HCT116 (cell line): ENCODE results near the gene HBE1. TPM values are rescaled to one million over a fixed set of nuclear protein-coding genes. Genes with fewer than 3 reads are reported as not detected.

Experiments
- ATAC-seq: fragments of 200-7000 bp; cut with Tn5 transposase; 2 replicates; pipeline ENCODE4 v1.9.1; 2020; ENCODE audit warnings: mild to moderate bottlenecking, moderate library complexity
- BruUV-seq: library from RNA; stranded (reverse); fragments of 400-500 nt; replicated peaks from 2 replicates; lab custom pipeline; 2021; lab: Mats Ljungman, UMichigan
- CTCF ChIA-PET: fragments of 300-600 bp; sonication (Branson Sonifier 250); formaldehyde crosslinking; loops from one replicate; lab custom pipeline; 2021; ENCODE audit warnings: antibody characterized with exemption; lab: Charles Lee
- POLR2A ChIA-PET: fragments of 300-600, 350-600 bp; sonication (Branson Sonifier 250); formaldehyde crosslinking; loops from one replicate; lab custom pipeline; 2021; ENCODE audit warnings: antibody characterized with exemption; lab: Charles Lee
- RAD21 ChIA-PET, 2 experiments: fragments of 300-600 bp; sonication (Branson Sonifier 250); formaldehyde crosslinking; loops; one replicate each; lab custom pipeline; 2023; ENCODE audit warnings: low total read pairs in 2 of 2; ENCODE audit not compliant: uncharacterized antibody in 2 of 2, unreplicated experiment in 2 of 2, low non-redundant PET in 1 of 2; lab: Charles Lee
- DNase-seq: peaks from one replicate; pipeline ENCODE4 v3.0.0-alpha.2; 2010; ENCODE audit warnings: low read depth, low spot score
- H2AFZ ChIP-seq: fragments of 200-600 bp; shearing (Covaris generic), sonication (generic); 2 replicates; pipeline ENCODE4 v1.6.1; 2017; ENCODE audit warnings: low read depth, mixed run types, mixed read lengths, antibody characterized with exemption, low read length; ENCODE audit not compliant: poor library complexity, severe bottlenecking
- H3K27ac ChIP-seq: 2 replicates; pipeline ENCODE4 v1.5.1; 2012; ENCODE audit warnings: low read depth, low read length
- H3K27me3 ChIP-seq: fragments of 200-600 bp; sonication (generic); 2 replicates; pipeline ENCODE4 v1.6.1; 2016; ENCODE audit warnings: mixed run types, low read length, mixed read lengths; ENCODE audit not compliant: insufficient read depth
- H3K36me3 ChIP-seq, 2 experiments: fragments of 200-500 bp in 1 of 2; fragments of 200-600 bp in 1 of 2; sonication (Bioruptor generic) in 1 of 2; sonication (generic) in 1 of 2; 2 replicates each; pipeline versions ENCODE4 v1.5.1 to v1.6.1; 2014 to 2016; ENCODE audit warnings: low read length in 2 of 2, inconsistent platforms in 1 of 2, mixed read lengths in 1 of 2, mixed run types in 1 of 2; ENCODE audit not compliant: insufficient read depth in 2 of 2, control insufficient read depth in 1 of 2
- H3K4me1 ChIP-seq, 2 experiments: fragments of 200-600 bp in 1 of 2; sonication (generic) in 1 of 2; 2 replicates each; pipeline versions ENCODE4 v1.5.1 to v1.6.1; 2012 to 2017; ENCODE audit warnings: low read length in 2 of 2, inconsistent platforms in 1 of 2, mild to moderate bottlenecking in 1 of 2, mixed read lengths in 1 of 2, mixed run types in 1 of 2, moderate library complexity in 1 of 2; ENCODE audit not compliant: insufficient read depth in 2 of 2, control insufficient read depth in 1 of 2
- H3K4me2 ChIP-seq: fragments of 200-600 bp; sonication (generic); 2 replicates; pipeline ENCODE4 v1.6.1; 2017; ENCODE audit warnings: mixed run types, low read length, mixed read lengths
- H3K4me3 ChIP-seq, 2 experiments: fragments of 200-600 bp in 1 of 2; sonication (generic) in 1 of 2; replicated peaks in 1 of 2; 2 replicates each; pipeline ENCODE4 v1.5.1; 2011 to 2016; ENCODE audit warnings: low read length in 2 of 2, control low read depth in 1 of 2, low read depth in 1 of 2, mild to moderate bottlenecking in 1 of 2, mixed read lengths in 1 of 2, mixed run types in 1 of 2
- H3K79me2 ChIP-seq: fragments of 200-600 bp; sonication (generic); 2 replicates; pipeline ENCODE4 v1.6.1; 2017; ENCODE audit warnings: mild to moderate bottlenecking, mixed run types, low read length, moderate library complexity, mixed read lengths; ENCODE audit not compliant: insufficient read depth
- H3K9ac ChIP-seq: fragments of 200-600 bp; sonication (generic); 2 replicates; pipeline ENCODE4 v1.6.1; 2016; ENCODE audit warnings: low read length, mixed read lengths
- H3K9me2 ChIP-seq: fragments of 200-600 bp; sonication (generic), shearing (Covaris generic); 2 replicates; pipeline ENCODE4 v1.6.1; 2017; ENCODE audit warnings: mixed run types, mild to moderate bottlenecking, moderate library complexity; ENCODE audit not compliant: insufficient read depth
- H3K9me3 ChIP-seq, 2 experiments: fragments of 200-500 bp in 1 of 2; fragments of 200-600 bp in 1 of 2; sonication (Bioruptor generic) in 1 of 2; sonication (generic) in 1 of 2; 2 replicates each; pipeline ENCODE4 v1.6.1; 2014 to 2017; ENCODE audit warnings: low read length in 2 of 2, mixed read lengths in 2 of 2, inconsistent platforms in 1 of 2, low read depth in 1 of 2, mild to moderate bottlenecking in 1 of 2, mixed run types in 1 of 2, moderate library complexity in 1 of 2; ENCODE audit not compliant: control insufficient read depth in 1 of 2, insufficient read depth in 1 of 2
- H4K20me1 ChIP-seq: fragments of 200-600 bp; sonication (generic), shearing (Covaris generic); 2 replicates; pipeline ENCODE4 v1.6.1; 2017; ENCODE audit warnings: mixed run types, mild to moderate bottlenecking, moderate library complexity; ENCODE audit not compliant: insufficient read depth
- CEBPB ChIP-seq: IDR thresholded peaks from 2 replicates; pipeline ENCODE4 v1.6.1; 2012; ENCODE audit warnings: low read depth
- EGR1 ChIP-seq: IDR thresholded peaks from 2 replicates; pipeline ENCODE4 v1.6.1; 2012; ENCODE audit warnings: low read depth
- EZH2 ChIP-seq: fragments of 200-600 bp; sonication (generic); IDR thresholded peaks from 2 replicates; pipeline ENCODE4 v1.6.1; 2017; ENCODE audit warnings: antibody characterized with exemption, mixed run types
- EZH2phosphoT487 ChIP-seq: fragments of 200-600 bp; IDR thresholded peaks from 2 replicates; pipeline ENCODE4 v1.6.1; 2018; ENCODE audit warnings: antibody characterized with exemption, borderline replicate concordance
- FOSL1 ChIP-seq: IDR thresholded peaks from 2 replicates; pipeline ENCODE4 v1.6.1; 2012; ENCODE audit warnings: low read depth
- POLR2A ChIP-seq: IDR thresholded peaks from 2 replicates; pipeline ENCODE4 v1.7.0; 2011; ENCODE audit warnings: borderline replicate concordance; ENCODE audit not compliant: insufficient read depth, insufficient read length; ENCODE audit errors: extremely low read depth
- RAD21 ChIP-seq: IDR thresholded peaks from 2 replicates; pipeline ENCODE4 v1.6.1; 2012; ENCODE audit warnings: low read depth, mild to moderate bottlenecking
- SIN3A ChIP-seq: IDR thresholded peaks from 2 replicates; pipeline ENCODE4 v1.6.1; 2012; ENCODE audit warnings: low read depth
- SP1 ChIP-seq: IDR thresholded peaks from 2 replicates; pipeline ENCODE4 v1.6.1; 2012; ENCODE audit warnings: low read depth
- SRF ChIP-seq: IDR thresholded peaks from 2 replicates; pipeline ENCODE4 v1.6.1; 2012; ENCODE audit warnings: low read depth
- TCF7L2 ChIP-seq: IDR thresholded peaks from 2 replicates; pipeline ENCODE4 v1.7.0; 2011; ENCODE audit warnings: borderline replicate concordance, inconsistent platforms; ENCODE audit not compliant: insufficient read depth, insufficient read length; ENCODE audit errors: extremely low read depth
- YY1 ChIP-seq: IDR thresholded peaks from 2 replicates; pipeline ENCODE4 v1.6.1; 2011; ENCODE audit warnings: low read length, low read depth, moderate library complexity, mild to moderate bottlenecking; ENCODE audit not compliant: insufficient replicate concordance; ENCODE audit errors: extremely low read depth
- ZFX ChIP-seq: fragments of 450-650 bp; IDR thresholded peaks from 2 replicates; pipeline ENCODE4 v1.6.1; 2017
- ZNF274 ChIP-seq: fragments of 200-500 bp; sonication (Bioruptor generic); IDR thresholded peaks from 2 replicates; pipeline ENCODE4 v1.6.1; 2014; ENCODE audit warnings: mild to moderate bottlenecking, low read depth, low read length, inconsistent platforms
- intact Hi-C: fragments of 100-400 bp; cut with micrococcal nuclease; formaldehyde crosslinking; loops from 2 replicates; pipeline ENCODE4 v1.10.0; 2022
- total RNA-seq: library from RNA; stranded (reverse); gene quantifications from one replicate; pipeline ENCODE4 v1.2.1, GENCODE V29; 2021; ENCODE audit not compliant: unreplicated experiment
- TF ChIP-seq, protein P1 (sequence below): IDR thresholded peaks from 2 replicates; pipeline ENCODE4 v1.6.1; 2012
- TF ChIP-seq, protein P2 (sequence below): IDR thresholded peaks from 2 replicates; pipeline ENCODE4 v1.6.1; 2012; ENCODE audit warnings: low read depth
- TF ChIP-seq, protein P3 (sequence below): IDR thresholded peaks from 2 replicates; pipeline ENCODE4 v1.6.1; 2011; ENCODE audit warnings: mild to moderate bottlenecking, low read length, moderate library complexity; ENCODE audit not compliant: insufficient replicate concordance; ENCODE audit errors: extremely low read depth
- TF ChIP-seq, protein P4 (sequence below), 3 experiments: fragments of 200-600 bp in 1 of 3; sonication (generic) in 1 of 3; IDR thresholded peaks in 2 of 3; conservative IDR thresholded peaks in 1 of 3; 2 replicates each; pipeline ENCODE4 v1.5.1; 2012 to 2017; ENCODE audit warnings: low read depth in 2 of 3, low read length in 2 of 3, antibody characterized with exemption in 1 of 3, borderline replicate concordance in 1 of 3, control low read depth in 1 of 3, mild to moderate bottlenecking in 1 of 3, mixed read lengths in 1 of 3, mixed run types in 1 of 3, moderate library complexity in 1 of 3; ENCODE audit not compliant: insufficient read depth in 1 of 3

HBE1 gene
- total RNA-seq, 1 experiment from 2014 or later = 212 TPM

DNA sequence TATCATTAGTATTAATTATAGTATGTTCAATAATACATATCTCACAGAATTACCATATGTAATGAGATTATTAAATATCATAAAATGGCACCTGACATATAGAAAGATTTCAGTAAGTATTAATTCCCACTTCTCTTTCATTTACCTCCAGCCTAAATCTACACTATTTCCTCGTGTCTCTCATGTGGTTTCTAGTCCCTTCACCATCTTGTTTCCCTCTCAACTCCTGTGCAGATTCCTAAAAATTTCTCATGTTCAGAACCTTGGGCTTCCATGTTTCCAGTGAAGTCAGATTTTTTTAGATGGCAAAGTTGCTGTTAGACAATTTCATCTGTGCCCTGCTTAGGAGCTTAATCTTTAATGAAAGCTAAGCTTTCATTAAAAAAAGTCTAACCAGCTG lies 14.1 kb upstream of the HBE1 start:
- POLR2A ChIA-PET = no interaction called here
- Histone ChIP-seq H3K36me3 (no peaks in the 10 kb centered on the region), H3K9ac (no peak overlapping the region), H3K79me2 (no peaks in the 10 kb centered on the region), H3K4me2 (no peak overlapping the region), H2AFZ (no peak overlapping the region), H3K27me3 (no peaks in the 10 kb centered on the region), H3K9me2 (no peaks in the 10 kb centered on the region), H3K9me3 (no peaks in the 10 kb centered on the region), H3K27ac (no peak overlapping the region), H4K20me1 (no peaks in the 10 kb centered on the region), H3K4me1 (peaks cover 18 to 33% of the 10 kb centered on the region in 2 experiments), H3K4me3 (no peak overlapping the region)
- ATAC-seq (no peak), DNase-seq (no peak)
- CTCF ChIA-PET = no interaction called here
- TF ChIP-seq, protein P1, sequence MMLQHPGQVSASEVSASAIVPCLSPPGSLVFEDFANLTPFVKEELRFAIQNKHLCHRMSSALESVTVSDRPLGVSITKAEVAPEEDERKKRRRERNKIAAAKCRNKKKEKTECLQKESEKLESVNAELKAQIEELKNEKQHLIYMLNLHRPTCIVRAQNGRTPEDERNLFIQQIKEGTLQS = no peak
- TF ChIP-seq FOSL1 (no peak), RAD21 (no peak), SP1 (no peak), CEBPB (no peak), ZNF274 (no peak), EGR1 (no peak), POLR2A (no peak), ZFX (no peak), EZH2 (no peak), SIN3A (no peak), EZH2phosphoT487 (no peak), TCF7L2 (no peak), YY1 (no peak), SRF (no peak)
- TF ChIP-seq, protein P2, sequence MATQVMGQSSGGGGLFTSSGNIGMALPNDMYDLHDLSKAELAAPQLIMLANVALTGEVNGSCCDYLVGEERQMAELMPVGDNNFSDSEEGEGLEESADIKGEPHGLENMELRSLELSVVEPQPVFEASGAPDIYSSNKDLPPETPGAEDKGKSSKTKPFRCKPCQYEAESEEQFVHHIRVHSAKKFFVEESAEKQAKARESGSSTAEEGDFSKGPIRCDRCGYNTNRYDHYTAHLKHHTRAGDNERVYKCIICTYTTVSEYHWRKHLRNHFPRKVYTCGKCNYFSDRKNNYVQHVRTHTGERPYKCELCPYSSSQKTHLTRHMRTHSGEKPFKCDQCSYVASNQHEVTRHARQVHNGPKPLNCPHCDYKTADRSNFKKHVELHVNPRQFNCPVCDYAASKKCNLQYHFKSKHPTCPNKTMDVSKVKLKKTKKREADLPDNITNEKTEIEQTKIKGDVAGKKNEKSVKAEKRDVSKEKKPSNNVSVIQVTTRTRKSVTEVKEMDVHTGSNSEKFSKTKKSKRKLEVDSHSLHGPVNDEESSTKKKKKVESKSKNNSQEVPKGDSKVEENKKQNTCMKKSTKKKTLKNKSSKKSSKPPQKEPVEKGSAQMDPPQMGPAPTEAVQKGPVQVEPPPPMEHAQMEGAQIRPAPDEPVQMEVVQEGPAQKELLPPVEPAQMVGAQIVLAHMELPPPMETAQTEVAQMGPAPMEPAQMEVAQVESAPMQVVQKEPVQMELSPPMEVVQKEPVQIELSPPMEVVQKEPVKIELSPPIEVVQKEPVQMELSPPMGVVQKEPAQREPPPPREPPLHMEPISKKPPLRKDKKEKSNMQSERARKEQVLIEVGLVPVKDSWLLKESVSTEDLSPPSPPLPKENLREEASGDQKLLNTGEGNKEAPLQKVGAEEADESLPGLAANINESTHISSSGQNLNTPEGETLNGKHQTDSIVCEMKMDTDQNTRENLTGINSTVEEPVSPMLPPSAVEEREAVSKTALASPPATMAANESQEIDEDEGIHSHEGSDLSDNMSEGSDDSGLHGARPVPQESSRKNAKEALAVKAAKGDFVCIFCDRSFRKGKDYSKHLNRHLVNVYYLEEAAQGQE = no peak
- TF ChIP-seq, protein P3, sequence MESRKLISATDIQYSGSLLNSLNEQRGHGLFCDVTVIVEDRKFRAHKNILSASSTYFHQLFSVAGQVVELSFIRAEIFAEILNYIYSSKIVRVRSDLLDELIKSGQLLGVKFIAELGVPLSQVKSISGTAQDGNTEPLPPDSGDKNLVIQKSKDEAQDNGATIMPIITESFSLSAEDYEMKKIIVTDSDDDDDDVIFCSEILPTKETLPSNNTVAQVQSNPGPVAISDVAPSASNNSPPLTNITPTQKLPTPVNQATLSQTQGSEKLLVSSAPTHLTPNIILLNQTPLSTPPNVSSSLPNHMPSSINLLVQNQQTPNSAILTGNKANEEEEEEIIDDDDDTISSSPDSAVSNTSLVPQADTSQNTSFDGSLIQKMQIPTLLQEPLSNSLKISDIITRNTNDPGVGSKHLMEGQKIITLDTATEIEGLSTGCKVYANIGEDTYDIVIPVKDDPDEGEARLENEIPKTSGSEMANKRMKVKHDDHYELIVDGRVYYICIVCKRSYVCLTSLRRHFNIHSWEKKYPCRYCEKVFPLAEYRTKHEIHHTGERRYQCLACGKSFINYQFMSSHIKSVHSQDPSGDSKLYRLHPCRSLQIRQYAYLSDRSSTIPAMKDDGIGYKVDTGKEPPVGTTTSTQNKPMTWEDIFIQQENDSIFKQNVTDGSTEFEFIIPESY = no peak
- TF ChIP-seq, protein P4, sequence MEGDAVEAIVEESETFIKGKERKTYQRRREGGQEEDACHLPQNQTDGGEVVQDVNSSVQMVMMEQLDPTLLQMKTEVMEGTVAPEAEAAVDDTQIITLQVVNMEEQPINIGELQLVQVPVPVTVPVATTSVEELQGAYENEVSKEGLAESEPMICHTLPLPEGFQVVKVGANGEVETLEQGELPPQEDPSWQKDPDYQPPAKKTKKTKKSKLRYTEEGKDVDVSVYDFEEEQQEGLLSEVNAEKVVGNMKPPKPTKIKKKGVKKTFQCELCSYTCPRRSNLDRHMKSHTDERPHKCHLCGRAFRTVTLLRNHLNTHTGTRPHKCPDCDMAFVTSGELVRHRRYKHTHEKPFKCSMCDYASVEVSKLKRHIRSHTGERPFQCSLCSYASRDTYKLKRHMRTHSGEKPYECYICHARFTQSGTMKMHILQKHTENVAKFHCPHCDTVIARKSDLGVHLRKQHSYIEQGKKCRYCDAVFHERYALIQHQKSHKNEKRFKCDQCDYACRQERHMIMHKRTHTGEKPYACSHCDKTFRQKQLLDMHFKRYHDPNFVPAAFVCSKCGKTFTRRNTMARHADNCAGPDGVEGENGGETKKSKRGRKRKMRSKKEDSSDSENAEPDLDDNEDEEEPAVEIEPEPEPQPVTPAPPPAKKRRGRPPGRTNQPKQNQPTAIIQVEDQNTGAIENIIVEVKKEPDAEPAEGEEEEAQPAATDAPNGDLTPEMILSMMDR (IDR thresholded peaks at IDR 0.05 in 2 of 3, conservative IDR thresholded peaks at IDR 0.05 in 1 of 3; ENCODE audit: borderline replicate concordance in 1 of 3, insufficient read depth in 1 of 3, low read depth in 2 of 3, low read length in 2 of 3) = no peak
- RAD21 ChIA-PET = no interaction called here
- BruUV-seq = no TSS peak
- intact Hi-C loops = no loop called here
